ENCODE measurements around the gene C3orf33.
"Not testable (repeated sequence)": the region's sequence is repeated elsewhere in the genome, so short reads cannot be mapped to it uniquely, and the experiment has no call there.

C3orf33 gene

GRCh38 chr3:155805802-155806618 lies at the start of gene C3orf33:
C3orf33 (minus strand) TSS chr3:155806278; CDS start chr3:155806252, 26 bp downstream.
- in situ Hi-C loops (cut with HindIII; ENCODE audit: low sequenced_read_pairs) = no loop called here

- in situ Hi-C loops (cut with HindIII; ENCODE audit: low sequenced_read_pairs) = no loop called here
Observed at GRCh38 chr3:155854141-155854940, 48.3 kb upstream of the C3orf33 start, which contains the start of gene SLC33A1. SLC33A1 (minus strand) TSS chr3:155854427; CDS start chr3:155853997, 430 bp downstream.

GRCh38 chr3:155853214-155854140 lies 47.4 kb upstream of the C3orf33 start:
- in situ Hi-C loops (cut with HindIII; ENCODE audit: low sequenced_read_pairs) = no loop called here

GRCh38 chr3:155852341-155852740 lies 46.3 kb upstream of the C3orf33 start:
- in situ Hi-C loops (cut with HindIII; ENCODE audit: low sequenced_read_pairs) = no loop called here

- in situ Hi-C loops (cut with HindIII; ENCODE audit: low sequenced_read_pairs) = not testable (repeated sequence)
Observed at GRCh38 chr3:155849404-155849803, 43.3 kb upstream of the C3orf33 start.

- in situ Hi-C loops (cut with HindIII; ENCODE audit: low sequenced_read_pairs) = no loop called here
Observed at GRCh38 chr3:155847993-155848392, 41.9 kb upstream of the C3orf33 start.

GRCh38 chr3:155846119-155846518 lies 40.0 kb upstream of the C3orf33 start:
- in situ Hi-C loops (cut with HindIII; ENCODE audit: low sequenced_read_pairs) = no loop called here

- in situ Hi-C loops (cut with HindIII; ENCODE audit: low sequenced_read_pairs) = no loop called here
Observed at GRCh38 chr3:155843569-155843968, 37.5 kb upstream of the C3orf33 start.

GRCh38 chr3:155835341-155836071 lies 29.4 kb upstream of the C3orf33 start:
- in situ Hi-C loops (cut with HindIII; ENCODE audit: low sequenced_read_pairs) = no loop called here

- in situ Hi-C loops (cut with HindIII; ENCODE audit: low sequenced_read_pairs) = not testable (repeated sequence)
Observed at GRCh38 chr3:155828490-155829098, 22.5 kb upstream of the C3orf33 start.

- in situ Hi-C loops (cut with HindIII; ENCODE audit: low sequenced_read_pairs) = no loop called here
Observed at GRCh38 chr3:155815030-155815545, 9.0 kb upstream of the C3orf33 start.

- in situ Hi-C loops (cut with HindIII; ENCODE audit: low sequenced_read_pairs) = not testable (repeated sequence)
Observed at GRCh38 chr3:155813224-155813623, 7.1 kb upstream of the C3orf33 start.

GRCh38 chr3:155809181-155809580 lies 3.1 kb upstream of the C3orf33 start:
- in situ Hi-C loops (cut with HindIII; ENCODE audit: low sequenced_read_pairs) = no loop called here

GRCh38 chr3:155807823-155808222 lies 1.7 kb upstream of the C3orf33 start:
- in situ Hi-C loops (cut with HindIII; ENCODE audit: low sequenced_read_pairs) = no loop called here

- in situ Hi-C loops (cut with HindIII; ENCODE audit: low sequenced_read_pairs) = no loop called here
Observed at GRCh38 chr3:155805204-155805801, 775 bp downstream of the C3orf33 start.

GRCh38 chr3:155804323-155804722 lies 1.8 kb downstream of the C3orf33 start:
- in situ Hi-C loops (cut with HindIII; ENCODE audit: low sequenced_read_pairs) = no loop called here

GRCh38 chr3:155792532-155792931 lies 13.5 kb downstream of the C3orf33 start:
- in situ Hi-C loops (cut with HindIII; ENCODE audit: low sequenced_read_pairs) = no loop called here

- in situ Hi-C loops (cut with HindIII; ENCODE audit: low sequenced_read_pairs) = no loop called here
Observed at GRCh38 chr3:155791190-155791589, 14.9 kb downstream of the C3orf33 start.

All from DLD1 (cell line).